ENCODE results near the gene OSBPL10. TPM values are rescaled to one million over a fixed set of nuclear protein-coding genes. Genes with fewer than 3 reads are reported as not detected.

The OSBPL10 gene
- total and polyA plus RNA-seq, 2 of the 8 experiments (the other 6 are each of a cell fraction or from before 2014, with no cell fraction given), result 26.2 to 86.7 TPM

DNA sequence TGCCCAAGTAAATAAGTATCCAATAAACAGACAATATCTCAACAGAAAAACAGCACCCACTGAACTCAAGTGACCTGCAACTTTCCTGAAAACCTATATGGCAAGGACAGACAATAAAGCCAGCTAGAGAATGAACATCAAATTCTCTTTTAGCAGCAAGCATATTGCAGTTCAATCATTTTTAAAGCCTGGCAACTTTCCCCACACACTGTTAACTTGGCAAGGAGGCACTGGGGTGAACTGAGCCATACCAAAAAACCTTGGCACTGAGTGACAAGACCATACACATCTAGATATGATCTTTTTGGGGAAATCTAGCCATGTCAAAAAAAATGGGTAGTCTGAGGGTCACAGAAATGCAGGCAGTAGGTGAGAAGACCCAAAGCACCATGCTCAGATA, 273.8 kb downstream of the OSBPL10 start:
- Histone ChIP-seq H3K23me2 (ENCODE audit: low read depth, low read length) (no peaks in the 10 kb centered on the region), H3K23ac (ENCODE audit: insufficient read length) (no peak overlapping the region), H2BK120ac (replicated peaks; ENCODE audit: low read depth, low read length) (no peak overlapping the region), H3K9ac (replicated peaks in 1 of 4; ENCODE audit: extremely low read depth in 1 of 4, low read depth in 3 of 4, low read length in 3 of 4) (no peak overlapping the region), H4K20me1 (replicated peaks in 1 of 2; ENCODE audit: control insufficient read depth in 1 of 2, insufficient read depth in 2 of 2, low read length in 2 of 2) (peaks cover 0 to 2% of the 10 kb centered on the region in 2 experiments), H2BK5ac (ENCODE audit: low read depth, low read length) (no peak overlapping the region), H2AK5ac (ENCODE audit: low read depth, low read length) (no peak overlapping the region), H3K27me3 (replicated peaks in 1 of 4; ENCODE audit: control insufficient read depth in 3 of 4, extremely low read depth in 1 of 4, insufficient read depth in 3 of 4, low read length in 3 of 4) (no peaks in the 10 kb centered on the region), H2AFZ (ENCODE audit: low read length) (no peak overlapping the region), H3K36me3 (ENCODE audit: control insufficient read depth in 2 of 4, insufficient read depth in 4 of 4, low read length in 3 of 4) (peaks cover 0 to under 1% (median 0%) of the 10 kb centered on the region in 4 experiments; a peak in 2 of 8 replicates), H4K91ac (replicated peaks; ENCODE audit: insufficient read length, low read length) (no peak overlapping the region), H2BK15ac (ENCODE audit: low read length) (no peak overlapping the region), H3K79me2 (ENCODE audit: control insufficient read depth in 1 of 2, insufficient read depth in 2 of 2, low read length in 2 of 2) (no peaks in the 10 kb centered on the region; a peak in 2 of 4 replicates), H3K79me1 (ENCODE audit: low read depth, low read length) (no peaks in the 10 kb centered on the region; the same call in 1 of the 2 replicates), H3K4ac (replicated peaks; ENCODE audit: insufficient read length, low read depth, low read length) (no peak overlapping the region), H3K9me3 (ENCODE audit: insufficient read depth in 2 of 2, low read depth in 1 of 2, low read length in 1 of 2) (no peaks in the 10 kb centered on the region), H3K56ac (replicated peaks; ENCODE audit: insufficient read length, low read depth, low read length) (no peak overlapping the region), H4K8ac (ENCODE audit: extremely low read depth, insufficient read depth, low read length) (no peak overlapping the region), H3K4me1 (replicated peaks in 1 of 4; ENCODE audit: control insufficient read depth in 3 of 4, insufficient read depth in 4 of 4, low read length in 3 of 4) (peaks cover 0 to 3% (median 0%) of the 10 kb centered on the region in 4 experiments; a peak in 1 of 7 replicates), H3K14ac (ENCODE audit: insufficient read length) (no peak overlapping the region), H3K4me2 (ENCODE audit: insufficient read depth in 1 of 2, low read depth in 2 of 2, low read length in 2 of 2) (no peak overlapping the region), H2BK12ac (ENCODE audit: low read depth, low read length) (no peak overlapping the region), H4K5ac (ENCODE audit: insufficient read length, low read depth, low read length) (no peak overlapping the region), H3K27ac (ENCODE audit: low read depth, low read length) (no peak overlapping the region), H2BK20ac (ENCODE audit: low read length) (no peak overlapping the region), H3K4me3 (ENCODE audit: extremely low read depth in 1 of 4, insufficient read depth in 2 of 4, low read depth in 3 of 4, low read length in 4 of 4) (no peak overlapping the region), H3K18ac (ENCODE audit: extremely low read depth, low read length) (no peak overlapping the region)
- ChIA-PET CTCF (ENCODE audit: partially characterized antibody) (no interaction called here), POLR2A (ENCODE audit: partially characterized antibody) (interaction anchor here (1.2 kb wide), 1 partner anchor 12 kb away, joined by 3 read pairs; no protein-coding TSS in a partner anchor)
- DNase-seq (ENCODE audit: low read depth in 1 of 2, low spot score in 2 of 2) (no peak), FAIRE-seq (no peak)
- TF ChIP-seq, protein P1, sequence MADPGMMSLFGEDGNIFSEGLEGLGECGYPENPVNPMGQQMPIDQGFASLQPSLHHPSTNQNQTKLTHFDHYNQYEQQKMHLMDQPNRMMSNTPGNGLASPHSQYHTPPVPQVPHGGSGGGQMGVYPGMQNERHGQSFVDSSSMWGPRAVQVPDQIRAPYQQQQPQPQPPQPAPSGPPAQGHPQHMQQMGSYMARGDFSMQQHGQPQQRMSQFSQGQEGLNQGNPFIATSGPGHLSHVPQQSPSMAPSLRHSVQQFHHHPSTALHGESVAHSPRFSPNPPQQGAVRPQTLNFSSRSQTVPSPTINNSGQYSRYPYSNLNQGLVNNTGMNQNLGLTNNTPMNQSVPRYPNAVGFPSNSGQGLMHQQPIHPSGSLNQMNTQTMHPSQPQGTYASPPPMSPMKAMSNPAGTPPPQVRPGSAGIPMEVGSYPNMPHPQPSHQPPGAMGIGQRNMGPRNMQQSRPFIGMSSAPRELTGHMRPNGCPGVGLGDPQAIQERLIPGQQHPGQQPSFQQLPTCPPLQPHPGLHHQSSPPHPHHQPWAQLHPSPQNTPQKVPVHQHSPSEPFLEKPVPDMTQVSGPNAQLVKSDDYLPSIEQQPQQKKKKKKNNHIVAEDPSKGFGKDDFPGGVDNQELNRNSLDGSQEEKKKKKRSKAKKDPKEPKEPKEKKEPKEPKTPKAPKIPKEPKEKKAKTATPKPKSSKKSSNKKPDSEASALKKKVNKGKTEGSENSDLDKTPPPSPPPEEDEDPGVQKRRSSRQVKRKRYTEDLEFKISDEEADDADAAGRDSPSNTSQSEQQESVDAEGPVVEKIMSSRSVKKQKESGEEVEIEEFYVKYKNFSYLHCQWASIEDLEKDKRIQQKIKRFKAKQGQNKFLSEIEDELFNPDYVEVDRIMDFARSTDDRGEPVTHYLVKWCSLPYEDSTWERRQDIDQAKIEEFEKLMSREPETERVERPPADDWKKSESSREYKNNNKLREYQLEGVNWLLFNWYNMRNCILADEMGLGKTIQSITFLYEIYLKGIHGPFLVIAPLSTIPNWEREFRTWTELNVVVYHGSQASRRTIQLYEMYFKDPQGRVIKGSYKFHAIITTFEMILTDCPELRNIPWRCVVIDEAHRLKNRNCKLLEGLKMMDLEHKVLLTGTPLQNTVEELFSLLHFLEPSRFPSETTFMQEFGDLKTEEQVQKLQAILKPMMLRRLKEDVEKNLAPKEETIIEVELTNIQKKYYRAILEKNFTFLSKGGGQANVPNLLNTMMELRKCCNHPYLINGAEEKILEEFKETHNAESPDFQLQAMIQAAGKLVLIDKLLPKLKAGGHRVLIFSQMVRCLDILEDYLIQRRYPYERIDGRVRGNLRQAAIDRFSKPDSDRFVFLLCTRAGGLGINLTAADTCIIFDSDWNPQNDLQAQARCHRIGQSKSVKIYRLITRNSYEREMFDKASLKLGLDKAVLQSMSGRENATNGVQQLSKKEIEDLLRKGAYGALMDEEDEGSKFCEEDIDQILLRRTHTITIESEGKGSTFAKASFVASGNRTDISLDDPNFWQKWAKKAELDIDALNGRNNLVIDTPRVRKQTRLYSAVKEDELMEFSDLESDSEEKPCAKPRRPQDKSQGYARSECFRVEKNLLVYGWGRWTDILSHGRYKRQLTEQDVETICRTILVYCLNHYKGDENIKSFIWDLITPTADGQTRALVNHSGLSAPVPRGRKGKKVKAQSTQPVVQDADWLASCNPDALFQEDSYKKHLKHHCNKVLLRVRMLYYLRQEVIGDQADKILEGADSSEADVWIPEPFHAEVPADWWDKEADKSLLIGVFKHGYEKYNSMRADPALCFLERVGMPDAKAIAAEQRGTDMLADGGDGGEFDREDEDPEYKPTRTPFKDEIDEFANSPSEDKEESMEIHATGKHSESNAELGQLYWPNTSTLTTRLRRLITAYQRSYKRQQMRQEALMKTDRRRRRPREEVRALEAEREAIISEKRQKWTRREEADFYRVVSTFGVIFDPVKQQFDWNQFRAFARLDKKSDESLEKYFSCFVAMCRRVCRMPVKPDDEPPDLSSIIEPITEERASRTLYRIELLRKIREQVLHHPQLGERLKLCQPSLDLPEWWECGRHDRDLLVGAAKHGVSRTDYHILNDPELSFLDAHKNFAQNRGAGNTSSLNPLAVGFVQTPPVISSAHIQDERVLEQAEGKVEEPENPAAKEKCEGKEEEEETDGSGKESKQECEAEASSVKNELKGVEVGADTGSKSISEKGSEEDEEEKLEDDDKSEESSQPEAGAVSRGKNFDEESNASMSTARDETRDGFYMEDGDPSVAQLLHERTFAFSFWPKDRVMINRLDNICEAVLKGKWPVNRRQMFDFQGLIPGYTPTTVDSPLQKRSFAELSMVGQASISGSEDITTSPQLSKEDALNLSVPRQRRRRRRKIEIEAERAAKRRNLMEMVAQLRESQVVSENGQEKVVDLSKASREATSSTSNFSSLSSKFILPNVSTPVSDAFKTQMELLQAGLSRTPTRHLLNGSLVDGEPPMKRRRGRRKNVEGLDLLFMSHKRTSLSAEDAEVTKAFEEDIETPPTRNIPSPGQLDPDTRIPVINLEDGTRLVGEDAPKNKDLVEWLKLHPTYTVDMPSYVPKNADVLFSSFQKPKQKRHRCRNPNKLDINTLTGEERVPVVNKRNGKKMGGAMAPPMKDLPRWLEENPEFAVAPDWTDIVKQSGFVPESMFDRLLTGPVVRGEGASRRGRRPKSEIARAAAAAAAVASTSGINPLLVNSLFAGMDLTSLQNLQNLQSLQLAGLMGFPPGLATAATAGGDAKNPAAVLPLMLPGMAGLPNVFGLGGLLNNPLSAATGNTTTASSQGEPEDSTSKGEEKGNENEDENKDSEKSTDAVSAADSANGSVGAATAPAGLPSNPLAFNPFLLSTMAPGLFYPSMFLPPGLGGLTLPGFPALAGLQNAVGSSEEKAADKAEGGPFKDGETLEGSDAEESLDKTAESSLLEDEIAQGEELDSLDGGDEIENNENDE (IDR thresholded peaks at IDR 0.05; ENCODE audit: insufficient replicate concordance, low read length), result no peak
